ENCODE results near the gene METTL24.

DNA sequence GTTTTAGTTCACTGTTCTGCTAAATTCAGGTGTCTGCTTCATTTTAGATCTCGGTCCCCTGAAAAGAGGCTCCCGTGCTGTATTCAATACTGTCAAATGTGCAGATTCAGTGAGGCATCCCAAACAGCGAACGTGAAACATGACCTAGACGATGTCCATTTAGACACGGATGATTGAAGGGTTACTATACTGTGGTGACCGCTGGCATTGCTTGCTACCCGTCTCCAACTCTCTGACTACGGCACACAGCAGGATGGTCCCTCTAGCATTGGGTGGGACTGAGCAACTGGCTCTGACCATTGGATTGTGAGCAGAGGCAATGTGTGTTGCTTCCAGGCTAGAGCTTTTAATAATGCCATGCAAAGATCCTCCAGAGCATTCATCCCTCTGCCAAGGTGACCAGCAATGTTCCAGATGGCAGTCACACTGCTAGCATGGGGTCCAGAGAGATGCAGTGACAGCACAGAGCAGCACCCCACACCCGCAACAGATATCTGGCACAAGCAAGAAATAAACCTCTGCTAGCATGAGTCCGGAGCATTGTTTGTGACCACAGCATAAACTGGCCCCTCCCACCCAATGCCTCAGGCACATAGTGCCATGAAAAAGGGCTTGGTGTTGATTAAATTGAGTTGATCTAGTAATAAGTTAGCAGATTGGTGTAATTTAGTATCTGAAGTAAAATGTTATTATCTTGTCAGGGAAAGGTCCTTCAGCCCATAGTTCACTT is 9.0 kb downstream of the METTL24 start:
- TF ChIP-seq, protein P1, sequence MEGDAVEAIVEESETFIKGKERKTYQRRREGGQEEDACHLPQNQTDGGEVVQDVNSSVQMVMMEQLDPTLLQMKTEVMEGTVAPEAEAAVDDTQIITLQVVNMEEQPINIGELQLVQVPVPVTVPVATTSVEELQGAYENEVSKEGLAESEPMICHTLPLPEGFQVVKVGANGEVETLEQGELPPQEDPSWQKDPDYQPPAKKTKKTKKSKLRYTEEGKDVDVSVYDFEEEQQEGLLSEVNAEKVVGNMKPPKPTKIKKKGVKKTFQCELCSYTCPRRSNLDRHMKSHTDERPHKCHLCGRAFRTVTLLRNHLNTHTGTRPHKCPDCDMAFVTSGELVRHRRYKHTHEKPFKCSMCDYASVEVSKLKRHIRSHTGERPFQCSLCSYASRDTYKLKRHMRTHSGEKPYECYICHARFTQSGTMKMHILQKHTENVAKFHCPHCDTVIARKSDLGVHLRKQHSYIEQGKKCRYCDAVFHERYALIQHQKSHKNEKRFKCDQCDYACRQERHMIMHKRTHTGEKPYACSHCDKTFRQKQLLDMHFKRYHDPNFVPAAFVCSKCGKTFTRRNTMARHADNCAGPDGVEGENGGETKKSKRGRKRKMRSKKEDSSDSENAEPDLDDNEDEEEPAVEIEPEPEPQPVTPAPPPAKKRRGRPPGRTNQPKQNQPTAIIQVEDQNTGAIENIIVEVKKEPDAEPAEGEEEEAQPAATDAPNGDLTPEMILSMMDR (IDR thresholded peaks at IDR 0.05; ENCODE audit: insufficient read depth, low read length) = no peak
- TF ChIP-seq, protein P2, sequence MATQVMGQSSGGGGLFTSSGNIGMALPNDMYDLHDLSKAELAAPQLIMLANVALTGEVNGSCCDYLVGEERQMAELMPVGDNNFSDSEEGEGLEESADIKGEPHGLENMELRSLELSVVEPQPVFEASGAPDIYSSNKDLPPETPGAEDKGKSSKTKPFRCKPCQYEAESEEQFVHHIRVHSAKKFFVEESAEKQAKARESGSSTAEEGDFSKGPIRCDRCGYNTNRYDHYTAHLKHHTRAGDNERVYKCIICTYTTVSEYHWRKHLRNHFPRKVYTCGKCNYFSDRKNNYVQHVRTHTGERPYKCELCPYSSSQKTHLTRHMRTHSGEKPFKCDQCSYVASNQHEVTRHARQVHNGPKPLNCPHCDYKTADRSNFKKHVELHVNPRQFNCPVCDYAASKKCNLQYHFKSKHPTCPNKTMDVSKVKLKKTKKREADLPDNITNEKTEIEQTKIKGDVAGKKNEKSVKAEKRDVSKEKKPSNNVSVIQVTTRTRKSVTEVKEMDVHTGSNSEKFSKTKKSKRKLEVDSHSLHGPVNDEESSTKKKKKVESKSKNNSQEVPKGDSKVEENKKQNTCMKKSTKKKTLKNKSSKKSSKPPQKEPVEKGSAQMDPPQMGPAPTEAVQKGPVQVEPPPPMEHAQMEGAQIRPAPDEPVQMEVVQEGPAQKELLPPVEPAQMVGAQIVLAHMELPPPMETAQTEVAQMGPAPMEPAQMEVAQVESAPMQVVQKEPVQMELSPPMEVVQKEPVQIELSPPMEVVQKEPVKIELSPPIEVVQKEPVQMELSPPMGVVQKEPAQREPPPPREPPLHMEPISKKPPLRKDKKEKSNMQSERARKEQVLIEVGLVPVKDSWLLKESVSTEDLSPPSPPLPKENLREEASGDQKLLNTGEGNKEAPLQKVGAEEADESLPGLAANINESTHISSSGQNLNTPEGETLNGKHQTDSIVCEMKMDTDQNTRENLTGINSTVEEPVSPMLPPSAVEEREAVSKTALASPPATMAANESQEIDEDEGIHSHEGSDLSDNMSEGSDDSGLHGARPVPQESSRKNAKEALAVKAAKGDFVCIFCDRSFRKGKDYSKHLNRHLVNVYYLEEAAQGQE (IDR thresholded peaks at IDR 0.05; ENCODE audit: insufficient replicate concordance, low read depth) = no peak
